GM10266 (cell line): ENCODE data around the gene IL20RB.
"Not testable (repeated sequence)": the region's sequence is repeated elsewhere in the genome, so short reads cannot be mapped to it uniquely, and the experiment has no call there.

Experiments
- DNase-seq: peaks from one replicate; pipeline ENCODE4 v3.0.0; 2012; ENCODE audit errors: extremely low spot score
- TF ChIP-seq, protein P1 (sequence below): IDR thresholded peaks from 2 replicates; pipeline ENCODE4 v1.5.1; 2012; ENCODE audit warnings: mild to moderate bottlenecking, low read depth; ENCODE audit not compliant: control insufficient read depth, insufficient read depth; ENCODE audit errors: missing control alignments

Gene IL20RB

GRCh38 chr3:137011153-137011552, 53.4 kb downstream of the IL20RB start:
- TF ChIP-seq, protein P1, sequence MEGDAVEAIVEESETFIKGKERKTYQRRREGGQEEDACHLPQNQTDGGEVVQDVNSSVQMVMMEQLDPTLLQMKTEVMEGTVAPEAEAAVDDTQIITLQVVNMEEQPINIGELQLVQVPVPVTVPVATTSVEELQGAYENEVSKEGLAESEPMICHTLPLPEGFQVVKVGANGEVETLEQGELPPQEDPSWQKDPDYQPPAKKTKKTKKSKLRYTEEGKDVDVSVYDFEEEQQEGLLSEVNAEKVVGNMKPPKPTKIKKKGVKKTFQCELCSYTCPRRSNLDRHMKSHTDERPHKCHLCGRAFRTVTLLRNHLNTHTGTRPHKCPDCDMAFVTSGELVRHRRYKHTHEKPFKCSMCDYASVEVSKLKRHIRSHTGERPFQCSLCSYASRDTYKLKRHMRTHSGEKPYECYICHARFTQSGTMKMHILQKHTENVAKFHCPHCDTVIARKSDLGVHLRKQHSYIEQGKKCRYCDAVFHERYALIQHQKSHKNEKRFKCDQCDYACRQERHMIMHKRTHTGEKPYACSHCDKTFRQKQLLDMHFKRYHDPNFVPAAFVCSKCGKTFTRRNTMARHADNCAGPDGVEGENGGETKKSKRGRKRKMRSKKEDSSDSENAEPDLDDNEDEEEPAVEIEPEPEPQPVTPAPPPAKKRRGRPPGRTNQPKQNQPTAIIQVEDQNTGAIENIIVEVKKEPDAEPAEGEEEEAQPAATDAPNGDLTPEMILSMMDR = no peak
- DNase-seq = no peak

DNA sequence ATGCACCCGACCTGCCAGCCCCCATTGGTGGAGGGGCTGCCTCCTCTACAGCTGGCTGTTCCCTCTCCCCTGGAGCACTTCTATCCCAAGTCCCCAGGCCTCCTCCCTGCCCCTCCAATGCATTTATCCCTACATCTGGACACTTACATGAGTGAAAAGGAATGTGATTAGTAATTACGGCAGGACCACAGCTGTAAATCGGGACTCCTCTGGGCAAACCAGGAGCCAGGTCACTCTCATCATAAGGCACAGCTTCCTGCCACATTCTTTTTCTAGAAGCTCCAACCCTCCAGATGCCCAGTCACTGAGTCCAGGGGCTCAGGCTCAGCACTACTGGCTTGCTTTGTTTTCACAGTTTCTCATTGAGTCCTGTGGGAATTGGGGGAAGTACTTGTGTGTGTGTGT, 54.3 kb downstream of the IL20RB start:
- no peak for DNase-seq
- TF ChIP-seq, protein P1 = no peak

DNA sequence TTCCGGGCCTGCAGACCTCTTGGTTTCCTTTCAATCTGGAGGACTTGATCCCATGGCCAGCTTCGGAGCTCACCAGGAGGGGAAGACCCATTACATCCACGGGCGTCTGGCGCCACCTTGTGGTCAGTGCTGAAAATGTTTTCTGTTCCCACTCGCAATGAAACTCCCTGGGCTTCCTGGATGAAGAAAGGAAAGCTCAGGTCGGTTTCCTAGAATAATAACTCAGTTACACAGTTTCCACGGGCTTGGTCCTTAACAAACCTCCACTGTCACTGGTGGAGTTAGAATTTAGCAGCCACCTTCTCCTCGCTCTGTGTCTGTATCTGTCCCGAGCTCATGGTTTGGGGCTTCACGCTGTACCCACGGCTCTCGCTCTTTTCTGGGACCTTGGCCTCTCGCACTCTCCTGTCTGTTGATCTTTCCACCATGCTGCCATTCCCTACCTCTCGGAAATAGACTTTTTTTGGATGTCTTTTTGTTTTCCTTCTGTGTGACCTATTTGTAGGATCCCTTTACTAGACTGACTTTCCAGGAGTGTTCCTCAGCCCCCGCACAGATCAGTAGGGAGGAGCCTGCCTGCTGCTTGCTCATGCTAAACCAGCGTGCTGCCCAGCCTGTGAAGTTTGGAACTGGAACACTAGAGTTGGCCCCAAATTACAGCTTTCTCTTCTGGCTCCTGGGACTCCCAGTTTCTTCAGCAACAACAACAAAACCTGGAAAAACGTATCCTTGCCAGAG, 56.3 kb downstream of the IL20RB start:
- TF ChIP-seq, protein P1 = peak; percentile 86
- DNase-seq = peak; percentile 75

DNA sequence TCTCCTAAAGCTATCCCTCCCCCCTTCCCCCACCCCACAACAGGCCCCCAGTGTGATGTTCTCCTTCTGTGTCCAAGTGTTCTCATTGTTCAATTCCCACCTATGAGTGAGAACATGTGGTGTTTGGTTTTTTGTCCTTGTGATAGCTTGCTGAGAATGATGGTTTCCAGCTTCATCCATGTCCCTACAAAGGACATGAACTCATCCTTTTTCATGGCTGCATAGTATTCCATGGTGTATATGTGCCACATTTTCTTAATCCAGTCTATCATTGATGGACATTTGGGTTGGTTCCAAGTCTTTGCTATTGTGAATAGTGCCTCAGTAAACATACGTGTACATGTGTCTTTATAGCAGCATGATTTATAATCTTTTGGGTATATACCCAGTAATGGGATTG, 59.5 kb downstream of the IL20RB start:
- not testable (repeated sequence) for DNase-seq

GRCh38 chr3:137020315-137020714, 62.5 kb downstream of the IL20RB start:
- no peak for DNase-seq
- TF ChIP-seq, protein P1 = no peak

DNA sequence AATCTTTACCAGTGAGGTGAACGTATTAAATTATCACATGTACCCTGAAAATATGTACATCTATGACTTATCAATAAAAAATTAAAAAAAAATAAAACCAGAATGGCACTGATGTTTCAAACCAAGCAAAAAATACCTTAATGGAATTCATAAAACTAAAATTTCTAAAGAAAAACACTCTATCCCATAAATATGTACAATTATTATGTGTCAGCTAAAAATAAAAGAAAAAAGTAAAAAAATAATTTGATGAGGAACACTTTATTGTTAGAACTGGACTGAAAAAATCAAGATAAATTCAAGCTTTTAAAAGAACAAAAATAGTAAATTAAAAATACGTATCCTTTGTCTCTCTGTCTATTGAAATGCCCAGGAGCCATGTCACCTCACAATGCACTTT, 63.1 kb downstream of the IL20RB start:
- TF ChIP-seq, protein P1 = no peak
- no peak for DNase-seq

- TF ChIP-seq, protein P1 = no peak
- no peak for DNase-seq
Measured at GRCh38 chr3:137024348-137024747, 66.6 kb downstream of the IL20RB start.

DNA sequence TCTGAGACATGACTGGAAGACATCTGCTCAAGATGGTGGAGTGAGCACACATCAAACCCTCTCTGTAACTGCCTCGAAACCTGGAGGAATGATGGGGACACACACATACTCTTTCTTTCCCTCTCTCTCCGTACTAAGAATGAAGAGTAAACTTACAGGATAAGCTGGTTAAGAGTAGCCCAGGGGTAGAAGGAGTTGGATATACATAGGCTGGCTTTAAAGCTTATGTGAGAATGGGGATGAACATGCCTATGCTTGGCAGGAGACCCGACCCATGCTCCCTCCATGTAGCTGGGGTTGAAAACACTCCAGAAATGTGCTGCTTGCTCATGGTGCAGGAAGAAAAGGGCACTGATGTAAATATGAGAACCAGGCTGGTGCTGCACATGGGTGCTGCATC, 68.9 kb downstream of the IL20RB start:
- TF ChIP-seq, protein P1 = no peak

More for the DNA sequence above, 68.9 kb downstream of the IL20RB start:
- no peak for DNase-seq
